AG08395 (cell line): Measurements from ENCODE around the gene PHTF2.
"Not testable (repeated sequence)": the region's sequence is repeated elsewhere in the genome, so short reads cannot be mapped to it uniquely, and the experiment has no call there.

Experiments
- DNase-seq: peaks from one replicate; pipeline ENCODE4 v3.0.0; 2012; ENCODE audit warnings: mixed read lengths, low spot score

PHTF2 gene

DNA sequence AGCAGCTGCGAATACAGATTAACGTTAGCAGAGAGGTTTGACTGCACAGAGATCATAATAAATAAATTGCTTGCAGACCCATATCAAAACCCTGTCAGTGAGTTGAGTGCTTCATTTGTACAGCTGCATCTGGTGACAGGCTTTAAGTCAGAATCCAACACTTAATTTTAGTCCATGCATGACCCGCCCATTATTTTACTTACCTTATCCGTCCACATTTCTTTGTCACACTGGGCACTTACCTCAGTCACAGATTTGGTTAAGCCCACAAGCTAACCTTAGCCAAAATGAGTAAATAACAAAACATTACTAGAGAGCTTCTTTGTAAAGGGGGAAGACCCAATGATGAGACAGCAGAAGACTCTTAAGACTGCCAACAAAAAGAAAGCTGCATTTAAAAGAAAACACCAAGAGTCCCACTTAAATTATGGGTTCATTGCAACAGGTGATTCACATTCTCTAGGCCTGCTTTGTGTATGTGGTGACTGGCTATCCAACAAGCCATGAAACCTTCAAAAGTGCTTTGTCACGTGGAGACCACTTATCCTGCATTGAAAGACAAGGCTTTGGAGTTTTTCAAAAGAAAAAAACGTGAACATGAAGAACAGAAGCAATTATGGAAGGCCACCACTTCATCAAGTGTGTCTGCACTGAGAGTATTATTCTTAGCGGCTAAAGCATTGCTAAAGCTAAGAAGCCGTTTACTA, 32.2 kb downstream of the PHTF2 start:
- no peak for DNase-seq

DNA sequence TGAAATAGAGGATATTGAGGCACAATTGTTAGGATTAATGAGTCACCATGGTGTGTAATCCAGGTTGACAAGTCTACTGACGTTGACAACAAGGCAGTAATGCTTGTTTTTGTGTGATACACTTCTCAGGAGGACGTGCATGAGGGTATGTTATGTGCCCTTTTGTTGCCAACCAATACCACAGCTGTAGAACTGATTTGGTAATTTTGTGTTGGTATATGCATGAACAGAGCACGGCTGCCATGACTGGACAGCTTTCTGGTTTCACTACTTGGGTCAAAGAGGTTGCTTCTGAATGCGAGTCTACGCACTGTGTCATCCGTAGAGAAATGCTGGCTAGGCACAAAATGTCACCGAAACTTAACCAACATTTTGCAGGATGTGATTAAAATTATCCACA, 32.9 kb downstream of the PHTF2 start:
- no peak for DNase-seq

DNA sequence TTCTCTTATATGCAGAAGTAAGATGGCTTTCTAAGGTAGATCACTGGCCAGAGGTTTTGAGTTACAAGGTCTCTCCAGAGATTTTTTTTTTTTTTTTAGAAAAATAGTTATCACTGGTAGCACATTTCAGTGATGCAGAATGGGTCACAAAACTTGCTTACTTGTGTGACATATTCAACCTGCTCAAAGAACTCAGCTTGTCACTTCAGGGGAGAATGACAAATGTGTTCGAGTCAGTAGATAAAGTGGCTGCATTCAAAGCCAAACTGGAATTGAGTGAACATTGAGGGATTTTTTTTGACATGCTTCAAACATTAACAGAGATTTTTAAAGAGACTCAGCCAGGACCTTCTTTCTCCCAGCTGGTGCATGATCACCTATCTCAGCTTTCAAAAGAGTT, 33.4 kb downstream of the PHTF2 start:
- DNase-seq, result no peak

DNA sequence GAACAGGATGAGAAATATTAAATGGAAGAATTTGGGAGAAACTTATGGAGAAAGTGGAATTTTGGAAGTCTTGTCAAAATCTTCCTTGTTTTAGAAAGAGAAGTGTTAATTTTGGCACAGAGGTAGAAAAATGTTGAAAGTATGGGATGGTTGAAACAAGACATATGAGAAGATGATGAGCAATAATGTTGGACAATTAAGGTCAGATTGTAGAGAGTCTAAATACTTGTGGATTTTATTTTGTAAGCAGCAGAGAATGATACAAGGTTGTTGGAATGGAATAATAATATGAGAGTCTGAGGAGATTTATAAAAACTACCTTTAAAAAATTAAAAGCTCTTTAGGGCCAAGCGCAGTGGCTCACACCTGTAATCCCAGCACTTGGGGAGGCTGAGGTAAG, 34.6 kb downstream of the PHTF2 start:
- peak; percentile 4 for DNase-seq

GRCh38 chr7:77836425-77836824, 37.9 kb downstream of the PHTF2 start:
- not testable (repeated sequence) for DNase-seq

- DNase-seq, result no peak
Measured at GRCh38 chr7:77837275-77837674, 38.7 kb downstream of the PHTF2 start.

- no peak for DNase-seq
Measured at GRCh38 chr7:77837966-77838365, 39.4 kb downstream of the PHTF2 start.

GRCh38 chr7:77838929-77839491, 40.4 kb downstream of the PHTF2 start:
- DNase-seq, result no peak

DNA sequence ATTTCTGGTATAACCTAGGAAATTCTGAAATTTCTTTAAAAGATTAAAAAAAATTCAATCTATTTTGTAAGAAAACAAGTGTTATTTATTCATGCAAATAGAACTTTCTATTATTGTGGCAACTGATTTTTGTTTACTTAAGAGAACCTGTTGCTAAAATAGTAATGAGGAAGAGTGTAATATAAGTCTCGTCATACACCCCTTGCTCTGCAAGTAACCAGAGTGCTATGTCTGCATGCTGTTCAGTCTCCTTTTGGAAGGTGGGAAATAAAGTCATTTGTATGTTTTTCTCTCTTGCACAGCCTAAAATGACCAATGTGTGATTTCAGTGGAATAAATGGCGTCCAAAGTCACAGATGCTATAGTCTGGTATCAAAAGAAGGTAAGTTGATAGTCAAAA, 41.3 kb downstream of the PHTF2 start:
- no peak for DNase-seq

DNA sequence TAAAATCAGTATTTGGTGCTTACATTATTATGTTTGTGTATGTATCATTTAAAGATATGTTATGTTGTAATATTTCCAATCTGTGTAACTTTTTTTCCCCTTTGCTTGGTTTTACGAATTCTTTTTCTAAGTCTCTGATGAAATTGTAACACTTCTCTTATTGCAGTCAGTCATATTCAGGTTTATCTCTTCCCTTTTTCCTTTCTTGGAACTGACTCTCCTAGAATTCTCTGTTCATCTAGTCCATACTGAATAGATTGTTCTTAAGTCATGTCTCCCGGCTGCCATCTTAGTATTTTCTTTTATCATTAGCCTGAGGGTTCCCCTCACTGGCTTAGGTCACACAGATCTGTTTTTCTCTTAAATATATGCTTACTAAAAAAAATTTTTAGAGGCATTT, 44.6 kb downstream of the PHTF2 start:
- no peak for DNase-seq

DNA sequence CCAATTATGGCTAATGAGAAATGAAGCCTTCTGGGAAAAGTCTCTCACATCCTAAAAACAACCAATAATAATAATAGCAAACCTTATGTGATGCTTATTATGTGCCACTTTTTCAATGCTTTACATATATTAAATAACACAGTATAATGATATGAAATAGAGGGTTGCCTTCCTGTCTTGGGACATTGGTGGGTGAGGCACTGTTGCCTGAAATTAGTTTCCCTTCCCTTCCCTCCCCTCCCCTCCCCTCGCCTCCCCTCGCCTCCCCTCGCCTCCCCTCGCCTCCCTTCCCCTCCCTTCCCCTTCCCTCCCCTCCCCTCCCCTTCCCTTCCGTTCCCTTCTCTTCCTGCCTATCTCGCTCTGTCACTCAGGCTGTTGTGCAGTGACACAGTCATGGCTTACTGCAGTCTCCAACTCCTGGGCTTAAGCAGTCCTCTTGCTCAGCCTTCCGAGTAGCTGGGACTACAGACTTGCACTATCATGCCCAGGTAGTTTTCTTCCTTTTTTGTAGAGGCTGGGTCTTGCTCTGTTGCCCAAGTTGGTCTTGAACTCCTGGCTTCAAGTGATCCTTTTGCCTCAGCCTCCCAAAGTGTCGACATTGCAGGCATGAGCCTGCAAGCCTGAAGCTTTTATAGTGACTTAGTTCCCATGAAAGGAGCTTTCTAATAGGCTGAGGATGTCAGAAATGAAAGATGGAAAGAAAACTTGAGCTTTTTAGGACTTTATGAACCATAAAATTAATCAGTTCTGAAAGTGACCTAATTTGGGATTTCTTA, 47.9 kb downstream of the PHTF2 start:
- no peak for DNase-seq

DNA sequence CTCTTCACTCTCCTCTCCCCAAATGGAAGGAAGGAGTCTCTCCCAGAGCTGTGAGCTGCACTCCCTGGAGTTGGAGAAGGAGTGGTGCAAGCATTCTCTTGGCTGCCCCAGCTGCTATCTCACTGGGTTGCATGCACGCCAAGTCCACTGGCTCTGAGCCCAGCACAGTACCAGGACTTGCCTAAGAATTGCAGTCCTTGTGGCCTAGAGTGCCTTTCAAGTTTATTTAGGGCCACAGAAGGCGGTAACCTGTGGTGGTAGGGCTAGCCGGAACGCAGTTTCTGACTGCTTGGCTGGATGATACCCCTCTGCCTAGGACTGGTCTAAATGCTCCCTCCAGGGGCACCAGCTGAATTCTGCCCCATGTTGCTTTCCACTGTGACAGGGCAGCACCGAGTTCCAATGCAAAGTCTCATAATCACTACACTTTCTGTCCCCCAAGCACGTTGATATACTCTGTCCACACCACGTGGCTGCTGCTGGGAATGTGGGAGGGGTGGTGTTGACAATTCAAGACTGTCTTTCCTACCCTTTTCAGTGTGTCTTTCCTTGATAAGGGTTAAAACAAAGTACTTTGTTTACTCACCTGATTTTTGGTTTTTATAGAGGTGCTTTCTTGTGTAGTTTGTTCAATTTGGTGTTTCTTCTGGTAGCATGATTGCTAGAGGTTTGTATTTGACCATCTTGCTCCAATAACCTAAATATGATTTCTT, 57.0 kb downstream of the PHTF2 start:
- no peak for DNase-seq

- no peak for DNase-seq
Measured at GRCh38 chr7:77858278-77858677, 59.7 kb downstream of the PHTF2 start.

DNA sequence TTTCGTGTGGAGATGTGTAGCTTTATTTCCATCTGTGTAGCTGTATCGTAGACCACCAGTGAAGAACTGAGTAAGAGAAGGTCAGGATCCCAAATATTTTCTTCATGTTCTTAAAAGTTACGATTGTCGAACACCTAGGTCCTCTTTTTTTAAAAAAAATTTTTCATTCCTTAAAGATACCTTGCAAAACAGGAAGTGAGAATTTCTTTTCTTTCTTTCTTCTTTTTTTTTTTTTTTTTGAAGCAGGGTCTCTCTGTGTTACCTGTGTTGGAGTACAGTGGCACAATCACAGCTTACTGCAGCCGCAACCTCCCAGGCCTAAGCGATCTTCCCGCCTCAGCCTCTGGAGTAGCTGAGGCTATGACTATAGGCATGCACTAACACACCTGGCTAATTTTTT, 60.8 kb downstream of the PHTF2 start:
- DNase-seq, result no peak

GRCh38 chr7:77862691-77863090, 64.1 kb downstream of the PHTF2 start:
- no peak for DNase-seq

GRCh38 chr7:77863860-77864259, 65.3 kb downstream of the PHTF2 start:
- no peak for DNase-seq

- peak; percentile 49 for DNase-seq
Measured at GRCh38 chr7:77866370-77866769, 67.8 kb downstream of the PHTF2 start.

- peak; percentile 63 for DNase-seq
Measured at GRCh38 chr7:77866786-77867536, 68.4 kb downstream of the PHTF2 start.

DNA sequence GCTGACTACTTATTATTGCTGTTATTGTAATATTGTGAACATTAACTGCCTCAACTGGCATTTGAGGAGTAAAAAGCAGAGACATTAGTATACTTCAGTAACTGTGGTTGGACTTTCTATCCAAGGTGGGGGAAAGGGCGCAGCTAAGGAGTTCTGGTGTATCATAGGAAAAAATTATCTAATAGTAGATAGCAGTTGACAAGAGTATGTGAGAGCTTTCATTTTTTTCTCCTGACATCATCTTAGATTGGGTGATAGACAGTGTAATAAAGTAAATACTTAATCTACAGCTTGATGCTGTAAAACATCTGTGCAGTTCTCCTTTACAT, 68.9 kb downstream of the PHTF2 start:
- DNase-seq, result no peak

DNA sequence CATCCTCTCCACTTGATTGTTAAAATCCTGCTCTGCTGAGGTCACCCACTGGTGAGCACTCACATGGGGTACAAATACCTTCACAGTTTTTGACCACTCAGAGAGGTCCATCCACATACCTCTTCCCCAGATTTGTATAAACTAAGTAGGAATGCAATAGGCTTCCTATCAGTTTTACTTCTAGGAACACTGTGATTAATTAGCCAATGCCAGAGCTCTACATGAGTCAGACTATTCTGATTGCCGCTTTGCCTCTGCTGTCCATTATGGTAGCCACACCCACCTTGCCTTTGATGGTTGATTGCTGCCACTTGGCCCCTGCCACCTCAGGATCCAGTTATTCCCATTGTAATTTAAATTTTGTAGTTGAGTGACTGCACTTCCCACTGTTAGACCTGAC, 73.7 kb downstream of the PHTF2 start:
- not testable (repeated sequence) for DNase-seq

DNA sequence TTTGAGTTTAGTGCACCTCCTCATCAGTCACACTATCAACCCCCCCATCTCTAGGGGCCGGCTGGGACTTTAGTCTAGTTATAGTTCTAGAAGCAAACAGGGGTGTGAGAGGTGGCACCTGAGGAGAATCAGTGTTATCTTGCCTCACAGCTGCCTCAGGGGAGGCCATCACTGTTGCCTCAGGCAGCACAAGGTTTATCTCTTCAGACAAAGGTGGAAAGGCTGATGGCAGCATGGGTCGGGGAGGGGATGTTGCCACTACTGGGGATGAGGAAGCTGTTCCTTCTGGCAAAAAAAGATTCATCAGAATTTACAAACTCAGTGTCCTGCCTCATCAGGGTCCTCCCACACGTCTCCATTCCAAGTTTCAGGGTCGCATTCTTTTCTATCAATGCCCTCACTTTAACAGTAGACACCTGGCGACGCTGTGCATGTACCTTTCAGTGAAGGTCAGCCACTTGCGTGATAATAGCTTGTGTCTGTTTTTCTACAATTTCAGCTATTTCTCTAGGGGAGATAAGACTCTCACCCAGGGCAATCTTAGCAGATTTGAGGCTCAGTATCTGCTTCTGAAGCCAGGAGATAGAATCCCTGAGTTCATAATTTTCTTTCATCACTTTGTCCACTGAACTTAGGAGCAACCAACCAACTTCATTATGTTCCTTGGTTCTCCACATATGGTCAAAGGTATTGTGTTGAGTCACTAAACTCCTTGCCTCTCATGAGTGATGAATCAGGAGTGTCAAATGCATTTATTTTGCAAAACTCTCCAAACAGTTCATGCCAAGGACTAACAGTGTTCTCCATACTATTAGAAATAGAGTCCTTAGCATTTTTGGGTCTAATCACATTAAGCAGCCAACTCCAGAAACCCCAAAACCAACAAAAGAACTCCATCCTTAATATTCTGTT, 75.1 kb downstream of the PHTF2 start:
- not testable (repeated sequence) for DNase-seq
